ENCODE results near the gene ITGBL1.

ITGBL1 gene

GRCh38 chr13:101698400-101698799 is 245.9 kb downstream of the ITGBL1 start:
- DNase-seq (ENCODE audit: low read depth), result no peak

GRCh38 chr13:101700598-101700997 is 248.1 kb downstream of the ITGBL1 start:
- no peak for DNase-seq (ENCODE audit: low read depth)

DNA sequence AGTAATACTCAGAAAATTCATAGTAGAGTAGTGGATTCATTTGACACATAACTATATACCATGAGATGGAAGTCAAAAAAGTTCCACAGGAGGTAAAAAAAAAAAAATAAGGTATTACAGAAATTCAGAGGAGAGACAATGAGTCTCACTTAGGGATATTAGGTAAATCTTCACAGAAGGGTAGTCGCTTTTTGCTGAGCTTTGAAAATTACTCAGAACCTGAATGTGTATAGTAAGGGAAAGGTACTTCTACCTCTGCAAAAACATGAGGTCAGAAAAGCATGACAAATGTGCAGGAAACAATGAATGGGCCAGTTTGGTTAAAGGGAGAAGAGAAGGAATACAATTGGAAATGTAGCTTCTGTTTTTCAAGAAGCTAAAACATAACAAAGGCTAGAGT is 250.6 kb downstream of the ITGBL1 start:
- no peak for DNase-seq (ENCODE audit: low read depth)

GRCh38 chr13:101703838-101704237 is 251.4 kb downstream of the ITGBL1 start:
- no peak for DNase-seq (ENCODE audit: low read depth)

DNA sequence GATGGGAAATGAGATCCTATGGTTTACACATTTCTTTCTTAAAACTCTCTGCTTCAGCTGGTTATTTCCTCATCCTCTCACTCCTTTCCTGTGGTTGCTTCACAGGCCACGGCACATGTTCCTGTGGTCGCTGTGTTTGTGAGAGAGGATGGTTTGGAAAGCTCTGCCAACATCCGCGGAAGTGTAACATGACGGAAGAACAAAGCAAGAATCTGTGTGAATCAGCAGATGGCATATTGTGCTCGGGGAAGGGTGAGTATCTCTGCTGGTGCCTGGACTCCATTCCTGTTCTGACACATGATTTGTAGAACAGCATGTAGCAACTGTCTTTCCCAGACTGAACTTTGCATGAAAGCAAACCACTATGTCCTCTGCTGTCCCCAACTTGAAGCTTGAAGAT is 254.2 kb downstream of the ITGBL1 start:
- no peak for DNase-seq (ENCODE audit: low read depth)

DNA sequence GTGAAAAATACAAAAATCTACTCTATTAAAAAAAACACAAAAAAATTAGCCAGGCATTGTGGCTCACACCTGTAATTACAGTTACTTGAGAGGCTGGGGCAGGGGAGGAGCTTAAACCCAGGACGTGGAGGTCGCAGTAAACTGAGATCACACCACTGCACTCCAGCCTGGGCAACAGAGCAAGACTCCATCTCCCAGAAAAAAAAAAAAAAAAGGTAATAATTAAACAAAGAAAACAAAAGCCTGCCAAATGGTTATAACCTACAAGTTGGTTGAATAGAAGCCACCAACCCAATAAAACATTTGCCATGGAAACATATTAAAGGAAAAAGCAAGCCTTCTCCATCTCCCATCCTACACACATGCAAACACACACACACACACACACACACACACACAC is 255.2 kb downstream of the ITGBL1 start:
- no peak for DNase-seq (ENCODE audit: low read depth)

- no peak for DNase-seq (ENCODE audit: low read depth)
Measured at GRCh38 chr13:101708115-101708514, 255.6 kb downstream of the ITGBL1 start.

GRCh38 chr13:101709952-101710351 is 257.5 kb downstream of the ITGBL1 start:
- DNase-seq (ENCODE audit: low read depth), result no peak

DNA sequence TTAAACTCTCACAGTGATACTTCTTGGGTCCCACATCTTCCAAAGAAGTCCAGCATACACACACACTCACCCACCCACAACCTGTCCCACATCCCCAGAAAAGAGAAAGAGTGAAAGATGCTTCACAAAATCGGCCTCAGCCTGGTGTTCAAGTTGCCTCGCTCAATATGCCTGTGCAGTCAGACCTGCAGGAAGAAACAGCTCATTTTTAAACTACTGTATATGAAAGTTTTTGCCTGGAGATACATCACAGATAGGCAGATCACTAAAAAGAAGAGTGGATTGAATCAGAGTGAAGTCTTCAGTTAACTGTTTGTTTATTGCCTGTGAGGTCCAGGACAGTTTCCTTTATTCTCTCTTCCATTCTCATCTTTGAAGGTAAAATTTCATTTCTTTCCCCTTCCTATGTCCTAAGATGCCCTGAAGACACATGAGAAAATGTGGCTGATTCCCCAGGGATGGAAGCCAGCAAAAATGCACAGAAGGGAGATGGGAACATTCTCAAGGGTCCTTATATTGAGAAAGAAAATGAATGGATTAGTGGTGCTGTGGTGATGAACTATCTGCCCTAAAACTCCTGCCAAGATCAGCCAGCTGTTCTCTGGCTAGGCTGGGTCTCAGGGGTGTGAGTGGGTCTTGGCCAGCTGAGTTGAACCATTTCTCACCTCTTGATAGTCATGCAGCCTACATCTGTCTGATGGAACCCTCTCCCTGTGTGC is 259.0 kb downstream of the ITGBL1 start:
- no peak for DNase-seq (ENCODE audit: low read depth)

GRCh38 chr13:101712026-101712348 is 259.5 kb downstream of the ITGBL1 start:
- no peak for DNase-seq (ENCODE audit: low read depth)

GRCh38 chr13:101714195-101714594 is 261.7 kb downstream of the ITGBL1 start:
- DNase-seq (ENCODE audit: low read depth), result no peak

DNA sequence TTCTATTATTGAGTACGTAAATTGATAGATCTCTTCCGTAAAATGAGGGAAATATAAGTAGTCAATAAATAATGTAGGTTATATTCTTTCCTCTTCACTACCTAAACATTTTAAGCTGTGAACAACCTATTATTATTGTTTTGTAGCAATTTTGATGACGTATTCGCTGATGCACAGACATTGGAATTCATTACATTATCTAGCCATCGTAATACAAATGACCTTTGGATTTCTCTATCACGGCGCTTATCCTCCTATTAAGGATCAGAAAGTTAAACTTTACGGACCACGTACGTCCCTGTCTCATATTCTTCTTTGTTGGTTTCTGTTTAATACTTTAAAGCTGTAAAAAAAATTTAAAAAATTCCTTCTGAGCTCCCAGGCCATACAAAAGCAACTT is 264.9 kb downstream of the ITGBL1 start:
- DNase-seq (ENCODE audit: low read depth), result no peak

GRCh38 chr13:101718496-101718895 is 266.0 kb downstream of the ITGBL1 start:
- DNase-seq (ENCODE audit: low read depth), result no peak

DNA sequence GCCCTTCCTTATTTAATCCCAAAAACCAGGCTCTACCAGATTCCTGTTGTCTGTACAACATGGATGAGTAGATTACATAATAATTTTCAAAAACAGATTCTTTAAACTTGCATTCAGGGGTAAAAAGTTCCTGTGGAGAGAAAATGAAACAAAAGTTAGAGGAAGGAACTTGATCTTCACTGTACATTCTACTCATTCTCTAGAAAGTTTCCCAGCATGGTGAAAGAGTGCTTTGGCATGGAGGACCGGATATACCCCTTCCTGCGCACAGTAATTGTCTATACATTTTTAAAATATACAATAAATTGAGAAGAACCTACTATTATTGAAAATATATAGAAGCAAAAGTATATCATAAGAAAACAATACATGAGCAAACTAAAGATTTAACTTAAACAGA is 274.2 kb downstream of the ITGBL1 start:
- no peak for DNase-seq (ENCODE audit: low read depth)

DNA sequence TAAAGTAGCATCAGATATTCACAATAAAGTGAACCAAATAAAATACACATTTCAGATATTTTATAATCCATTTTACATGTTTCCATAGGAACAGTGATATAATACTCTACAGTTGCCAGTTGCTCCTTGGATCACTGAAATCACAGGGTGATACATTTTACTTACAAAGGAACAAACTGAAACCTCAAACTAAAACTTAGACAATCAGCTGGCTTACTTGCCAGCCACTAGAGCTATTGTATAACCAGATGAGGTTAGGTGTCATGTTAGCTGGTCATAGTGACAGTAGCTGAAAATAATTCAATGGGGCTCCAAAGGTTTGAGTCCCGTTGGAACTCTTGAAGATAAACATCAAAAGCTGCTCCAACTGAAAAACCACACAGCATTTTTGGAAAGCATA is 274.6 kb downstream of the ITGBL1 start:
- DNase-seq (ENCODE audit: low read depth), result no peak

GRCh38 chr13:101728021-101728420 is 275.5 kb downstream of the ITGBL1 start:
- no peak for DNase-seq (ENCODE audit: low read depth)

GRCh38 chr13:101728615-101729014 is 276.1 kb downstream of the ITGBL1 start:
- DNase-seq (ENCODE audit: low read depth), result no peak

DNA sequence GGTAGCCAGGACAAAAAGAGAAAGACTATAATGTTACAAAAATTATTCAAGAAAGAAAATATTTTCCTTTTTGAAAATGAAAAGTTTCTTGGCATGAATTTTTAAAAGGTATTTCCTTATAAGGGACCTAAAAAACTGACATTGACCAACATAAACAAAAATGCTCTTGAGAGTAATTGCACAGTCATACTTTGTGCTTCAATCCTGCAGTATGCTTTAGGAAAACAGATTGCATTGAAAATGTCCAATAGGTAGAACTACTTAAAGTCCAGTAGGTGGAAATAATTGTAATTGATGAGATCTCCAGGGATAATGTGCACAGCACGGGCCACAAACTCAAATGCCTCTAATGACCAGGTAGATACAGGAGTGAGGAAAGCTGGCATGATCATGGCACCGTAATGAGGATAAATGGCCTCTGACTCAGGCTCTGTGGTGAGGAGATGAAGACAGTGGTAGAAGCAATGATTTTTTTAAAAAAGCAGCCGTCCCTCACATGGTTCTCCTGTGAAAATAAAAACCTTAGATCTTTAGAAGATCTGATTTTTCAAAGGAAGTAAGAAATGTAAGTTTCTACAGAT is 278.0 kb downstream of the ITGBL1 start:
- no peak for DNase-seq (ENCODE audit: low read depth)

DNA sequence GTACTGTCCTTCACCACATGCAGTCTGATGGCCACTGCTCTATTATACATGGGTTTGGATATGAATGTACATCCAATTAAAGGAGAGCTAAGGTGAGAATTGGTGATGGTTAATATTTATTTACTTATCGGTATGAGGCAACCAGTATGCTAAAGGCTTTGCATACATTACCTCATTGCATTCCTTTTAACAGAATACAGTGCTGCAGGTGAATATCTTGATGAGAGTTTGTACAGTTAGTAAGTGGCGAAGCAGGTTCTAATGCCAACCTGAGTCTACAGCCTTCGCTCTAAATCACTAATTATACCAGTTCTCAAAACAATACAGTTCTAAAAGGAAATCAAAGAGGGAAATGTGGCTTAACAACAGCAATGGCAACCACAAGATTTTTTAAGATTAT is 284.1 kb downstream of the ITGBL1 start:
- no peak for DNase-seq (ENCODE audit: low read depth)

DNA sequence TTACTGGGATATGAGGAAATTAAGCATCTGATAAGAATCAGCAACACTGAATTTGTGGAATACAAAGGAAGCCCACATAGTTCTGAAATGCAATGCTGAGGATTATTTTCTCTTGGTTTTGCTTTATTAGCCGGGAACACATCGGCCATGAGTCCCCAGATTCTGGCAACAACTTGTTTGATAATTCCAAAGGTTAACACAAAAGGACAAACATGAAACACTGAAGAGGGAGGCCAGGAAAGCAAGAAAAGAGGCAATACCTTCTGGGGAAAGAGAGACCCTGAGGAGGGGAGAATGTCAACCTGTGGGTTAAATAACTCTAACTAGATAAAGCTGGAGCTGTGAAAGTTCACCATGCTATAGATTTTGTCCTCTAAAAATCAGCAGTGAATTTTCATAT is 285.9 kb downstream of the ITGBL1 start:
- no peak for DNase-seq (ENCODE audit: low read depth)

DNA sequence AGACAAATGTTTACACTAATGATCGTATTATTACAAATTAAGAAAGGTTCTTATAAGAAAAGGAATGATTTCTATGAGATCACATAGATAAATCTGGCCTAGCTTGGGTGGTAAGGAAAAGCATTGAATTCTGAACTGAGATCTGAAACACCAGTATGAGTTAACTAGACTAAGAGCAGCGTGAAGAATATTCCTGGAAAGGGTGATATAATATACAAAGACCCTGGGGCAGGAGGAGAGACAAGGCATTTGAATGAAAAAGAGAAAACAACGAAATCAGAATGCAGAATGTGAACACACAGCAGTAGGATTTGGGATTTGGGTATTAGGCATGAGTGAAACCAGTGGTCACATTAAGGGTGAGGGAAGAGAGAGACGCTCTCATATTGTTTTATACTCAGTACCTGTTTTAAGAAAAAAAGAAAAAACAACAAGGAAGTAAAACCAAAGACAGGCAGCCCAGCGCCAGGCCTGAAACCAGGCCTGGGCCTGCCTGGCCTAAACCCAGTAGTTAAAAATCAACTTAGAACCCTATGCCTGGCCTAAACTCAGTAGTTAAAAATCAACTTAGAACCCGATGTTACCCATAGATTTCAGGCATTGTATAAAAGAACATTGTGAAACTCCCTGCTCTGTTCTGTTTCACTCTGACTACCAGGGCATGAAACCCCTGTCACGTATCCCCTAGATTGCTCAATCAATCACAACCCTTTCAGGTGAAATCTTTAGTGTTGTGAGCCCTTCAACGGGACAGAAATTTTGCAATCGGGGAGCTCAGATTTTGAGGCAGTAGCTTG is 287.1 kb downstream of the ITGBL1 start:
- DNase-seq (ENCODE audit: low read depth), result no peak

- DNase-seq (ENCODE audit: low read depth), result no peak
Measured at GRCh38 chr13:101746513-101746912, 294.0 kb downstream of the ITGBL1 start.

GRCh38 chr13:101747039-101747438 is 294.6 kb downstream of the ITGBL1 start:
- no peak for DNase-seq (ENCODE audit: low read depth)
